Activated T-cell treated with anti-CD3 and anti-CD28 coated beads for 48 hours (primary cell): ENCODE data around the gene DDX18.
A peak's percentile ranks its signal among the peaks of the same experiment; 100 is the strongest.

Experiments used
- DNase-seq: peaks from one replicate; pipeline ENCODE4 v3.0.0-alpha.2; 2020; ENCODE audit warnings: low read depth

DDX18 gene

DNA sequence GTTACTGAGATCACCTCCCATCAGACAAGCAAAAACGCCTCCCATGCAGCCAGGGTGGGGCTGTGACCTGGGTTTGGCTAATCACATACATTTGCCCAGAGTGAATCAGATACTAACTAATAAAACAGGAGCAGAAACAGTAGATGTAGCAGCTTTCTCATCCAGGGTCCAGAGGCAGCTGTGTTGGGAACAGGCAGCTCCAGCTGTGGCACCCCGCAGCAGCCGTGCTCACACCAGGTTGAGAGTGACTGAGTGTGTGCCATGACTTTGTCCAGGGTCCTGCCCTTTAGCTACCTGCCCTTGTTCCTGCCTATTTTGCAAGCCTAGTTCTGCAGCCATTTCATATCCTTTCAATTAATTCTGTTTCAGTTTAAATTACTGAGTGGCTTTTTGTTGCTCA lies 20.5 kb downstream of the DDX18 start:
- no peak for DNase-seq

GRCh38 chr2:117835990-117836760 lies 21.7 kb downstream of the DDX18 start:
- DNase-seq, result peak; percentile 46

DNA sequence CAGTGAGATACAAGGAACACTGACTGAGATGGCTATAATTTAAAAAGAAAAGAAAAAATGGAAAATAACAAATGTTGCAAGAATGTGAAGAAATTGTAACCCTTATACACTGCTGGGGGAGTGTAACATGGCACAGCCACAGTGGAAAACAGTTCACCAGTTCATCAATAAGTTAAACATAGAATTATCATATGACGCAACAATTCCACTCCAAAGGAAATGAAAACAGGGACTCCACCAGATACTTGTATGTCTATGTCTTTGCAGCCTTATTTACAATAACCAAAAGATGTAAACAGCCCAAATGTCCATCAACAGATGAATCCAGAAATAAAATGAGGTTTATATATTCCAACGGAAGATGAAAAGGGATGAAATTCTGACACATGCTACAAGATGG lies 30.8 kb downstream of the DDX18 start:
- no peak for DNase-seq

GRCh38 chr2:117850015-117850414 lies 35.5 kb downstream of the DDX18 start:
- no peak for DNase-seq

DNA sequence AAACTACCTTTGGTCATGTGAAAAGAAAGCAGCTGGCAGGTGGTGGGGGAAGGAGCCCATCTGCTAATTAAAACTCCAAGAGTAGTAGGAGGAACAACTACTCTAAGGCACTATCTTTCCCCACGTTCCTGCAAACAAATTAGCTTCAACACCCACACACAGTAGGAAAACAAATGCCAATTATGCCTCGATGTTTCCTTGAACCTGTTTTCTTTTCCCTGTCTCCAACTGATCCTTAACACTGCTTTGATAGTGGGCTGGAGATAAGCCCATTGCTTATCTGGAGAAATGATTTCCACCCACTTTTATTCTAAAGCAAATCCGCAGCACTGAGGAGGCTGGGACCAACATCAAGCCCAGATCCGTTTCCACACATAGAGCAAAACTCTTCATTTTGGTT lies 36.0 kb downstream of the DDX18 start:
- no peak for DNase-seq

GRCh38 chr2:117851969-117852368 lies 37.5 kb downstream of the DDX18 start:
- DNase-seq, result no peak

GRCh38 chr2:117853316-117853715 lies 38.8 kb downstream of the DDX18 start:
- DNase-seq, result no peak

DNA sequence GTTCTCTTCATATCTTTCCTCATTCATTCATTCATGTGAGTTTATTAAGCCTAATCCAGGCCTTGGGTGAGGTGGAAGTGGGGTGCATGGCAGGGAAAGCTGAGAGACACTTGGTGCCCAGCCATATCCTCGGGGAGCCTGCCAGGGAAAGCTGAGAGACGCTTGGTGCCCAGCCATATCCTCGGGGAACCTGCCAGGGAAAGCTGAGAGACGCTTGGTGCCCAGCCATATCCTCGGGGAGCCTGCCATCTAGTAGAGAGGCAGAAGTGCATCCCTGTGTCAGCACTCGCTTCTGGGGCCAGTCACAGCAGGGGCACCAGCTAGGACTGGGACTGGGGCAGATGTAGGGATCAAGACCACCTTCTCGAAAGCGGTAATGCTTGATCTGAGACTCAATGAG lies 39.4 kb downstream of the DDX18 start:
- DNase-seq, result no peak

- no peak for DNase-seq
Measured at GRCh38 chr2:117854610-117855009, 40.1 kb downstream of the DDX18 start.

GRCh38 chr2:117855886-117856285 lies 41.4 kb downstream of the DDX18 start:
- DNase-seq, result no peak

GRCh38 chr2:117856415-117857210 lies 42.1 kb downstream of the DDX18 start:
- no peak for DNase-seq

- DNase-seq, result no peak
Measured at GRCh38 chr2:117858336-117858735, 43.8 kb downstream of the DDX18 start.

- DNase-seq, result no peak
Measured at GRCh38 chr2:117858892-117859531, 44.5 kb downstream of the DDX18 start.

DNA sequence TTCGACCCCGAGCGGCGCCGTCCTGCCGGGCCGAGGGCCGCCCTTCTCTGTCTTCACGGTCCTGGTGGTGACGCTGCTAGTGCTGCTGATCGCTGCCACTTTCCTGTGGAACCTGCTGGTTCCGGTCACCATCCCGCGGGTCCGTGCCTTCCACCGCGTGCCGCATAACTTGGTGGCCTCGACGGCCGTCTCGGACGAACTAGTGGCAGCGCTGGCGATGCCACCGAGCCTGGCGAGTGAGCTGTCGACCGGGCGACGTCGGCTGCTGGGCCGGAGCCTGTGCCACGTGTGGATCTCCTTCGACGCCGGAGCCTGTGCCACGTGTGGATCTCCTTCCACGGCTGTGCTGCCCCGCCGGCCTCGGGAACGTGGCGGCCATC lies 45.0 kb downstream of the DDX18 start:
- no peak for DNase-seq

DNA sequence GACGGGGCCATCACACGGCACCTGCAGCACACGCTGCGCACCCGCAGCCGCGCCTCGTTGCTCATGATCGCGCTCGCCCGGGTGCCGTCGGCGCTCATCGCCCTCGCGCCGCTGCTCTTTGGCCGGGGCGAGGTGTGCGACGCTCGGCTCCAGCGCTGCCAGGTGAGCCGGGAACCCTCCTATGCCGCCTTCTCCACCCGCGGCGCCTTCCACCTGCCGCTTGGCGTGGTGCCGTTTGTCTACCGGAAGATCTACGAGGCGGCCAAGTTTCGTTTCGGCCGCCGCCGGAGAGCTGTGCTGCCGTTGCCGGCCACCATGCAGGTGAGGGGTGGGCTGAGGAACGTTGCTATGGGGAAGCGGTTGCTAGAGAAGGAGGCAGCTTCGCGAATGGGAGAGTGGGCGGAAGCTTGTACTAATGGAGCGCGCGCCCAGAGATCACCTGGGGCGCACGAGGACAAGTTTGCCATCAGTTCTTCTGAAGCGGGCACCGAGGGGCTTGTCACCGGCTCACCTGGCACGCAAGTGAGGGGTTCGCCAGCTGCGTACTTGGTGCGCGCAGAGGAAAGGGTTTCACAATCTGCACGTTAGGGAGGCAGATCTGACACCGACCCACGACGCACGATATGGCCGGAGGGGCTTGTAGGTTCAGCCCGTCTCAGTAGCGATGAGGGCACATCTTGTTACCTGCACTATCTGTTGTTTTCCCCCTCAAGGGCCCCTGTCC lies 45.6 kb downstream of the DDX18 start:
- no peak for DNase-seq

DNA sequence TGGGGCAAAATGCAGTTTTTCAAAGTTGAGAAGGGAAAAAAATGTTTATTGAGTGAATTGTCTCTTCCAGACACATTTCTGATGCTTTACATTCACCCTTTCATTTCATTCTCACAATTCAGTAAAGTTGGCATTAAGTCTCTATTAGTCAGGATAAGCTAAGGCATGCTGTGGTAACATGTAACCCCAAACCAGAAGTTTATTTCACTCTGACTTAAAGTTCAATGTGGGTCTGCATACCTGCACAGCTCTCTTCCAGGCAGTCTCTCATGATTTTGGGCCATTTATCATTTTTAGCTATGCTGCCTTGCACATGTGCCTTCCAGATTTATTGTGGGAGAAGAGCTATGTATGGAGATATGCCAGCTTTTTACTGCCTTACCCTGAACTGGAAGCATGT lies 48.0 kb downstream of the DDX18 start:
- no peak for DNase-seq

DNA sequence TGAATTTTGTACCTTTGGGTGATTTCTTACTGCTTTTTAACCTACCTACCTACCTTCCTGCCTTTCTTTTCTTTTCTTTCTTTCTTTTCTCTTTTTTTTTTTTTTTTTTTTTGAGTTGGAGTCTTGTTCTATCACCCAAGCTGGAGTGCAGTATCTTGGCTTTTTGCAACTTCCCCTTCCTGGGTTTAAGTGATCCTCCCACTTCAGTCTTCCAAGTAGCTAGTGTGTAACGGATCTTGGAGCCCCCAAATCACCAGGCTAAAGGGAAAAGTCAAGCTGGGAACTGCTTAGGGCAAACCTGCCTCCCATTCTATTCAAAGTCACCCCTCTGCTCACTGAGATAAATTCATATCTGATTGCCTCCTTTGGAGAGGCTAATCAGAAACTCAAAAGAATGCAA lies 61.3 kb downstream of the DDX18 start:
- DNase-seq, result no peak

- DNase-seq, result no peak
Measured at GRCh38 chr2:117879003-117879402, 64.5 kb downstream of the DDX18 start.
